NT2/D1 (cell line): Measurements from ENCODE around the gene ANKFN1.

Experiments
- SUZ12 ChIP-seq: IDR thresholded peaks from 2 replicates; pipeline ENCODE4 v1.6.1; 2011; ENCODE audit not compliant: insufficient read length, insufficient read depth; ENCODE audit errors: extremely low read depth
- YY1 ChIP-seq: IDR thresholded peaks from 2 replicates; pipeline ENCODE4 v1.6.1; 2011; ENCODE audit not compliant: insufficient read length, insufficient read depth
- ZNF274 ChIP-seq: IDR thresholded peaks from 2 replicates; pipeline ENCODE4 v1.6.1; 2011; ENCODE audit warnings: mild to moderate bottlenecking, low read depth, low read length

DNA sequence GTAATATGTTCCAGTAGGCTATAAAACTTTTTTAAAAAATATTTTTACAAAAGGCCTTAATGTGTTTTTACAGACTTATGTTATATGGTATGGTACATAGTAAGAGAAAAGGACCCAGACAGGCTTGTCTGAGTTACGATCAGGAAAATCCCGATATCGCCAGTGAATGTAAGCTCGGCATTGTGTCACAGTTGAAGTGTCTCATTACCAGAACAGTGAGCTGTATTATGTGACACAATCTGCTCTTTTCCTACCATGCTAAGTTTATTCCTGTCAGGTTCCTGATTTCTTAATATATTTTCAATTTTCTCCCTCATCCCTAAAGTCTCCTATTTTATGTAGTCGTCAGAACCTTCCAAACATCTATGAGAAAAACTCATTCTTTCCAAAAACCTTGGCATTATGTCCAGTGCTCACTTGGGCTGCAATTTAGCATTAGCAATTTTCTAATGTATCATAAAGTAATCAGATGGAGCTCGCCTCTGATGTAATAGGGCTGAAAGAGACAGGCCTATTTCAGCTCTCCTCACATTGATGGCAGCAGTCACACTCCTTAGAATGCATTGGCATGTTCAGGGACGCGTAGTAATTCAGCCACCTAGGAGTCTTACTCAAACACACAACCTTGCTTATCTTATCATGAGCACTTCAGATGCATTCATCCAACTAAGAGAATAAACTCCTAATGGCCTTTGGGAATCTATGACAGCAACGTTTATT lies 292.6 kb downstream of the ANKFN1 start:
- TF ChIP-seq ZNF274 (no peak), SUZ12 (no peak), YY1 (no peak)
